HG03460 (cell line): ENCODE measurements around the gene TTBK1.

ENCODE experiments used
- ATAC-seq: cut with Tn5 transposase; IDR thresholded peaks from one replicate; pipeline ENCODE4 v1.9.1; 2021; ENCODE audit not compliant: unreplicated experiment

The TTBK1 gene

DNA sequence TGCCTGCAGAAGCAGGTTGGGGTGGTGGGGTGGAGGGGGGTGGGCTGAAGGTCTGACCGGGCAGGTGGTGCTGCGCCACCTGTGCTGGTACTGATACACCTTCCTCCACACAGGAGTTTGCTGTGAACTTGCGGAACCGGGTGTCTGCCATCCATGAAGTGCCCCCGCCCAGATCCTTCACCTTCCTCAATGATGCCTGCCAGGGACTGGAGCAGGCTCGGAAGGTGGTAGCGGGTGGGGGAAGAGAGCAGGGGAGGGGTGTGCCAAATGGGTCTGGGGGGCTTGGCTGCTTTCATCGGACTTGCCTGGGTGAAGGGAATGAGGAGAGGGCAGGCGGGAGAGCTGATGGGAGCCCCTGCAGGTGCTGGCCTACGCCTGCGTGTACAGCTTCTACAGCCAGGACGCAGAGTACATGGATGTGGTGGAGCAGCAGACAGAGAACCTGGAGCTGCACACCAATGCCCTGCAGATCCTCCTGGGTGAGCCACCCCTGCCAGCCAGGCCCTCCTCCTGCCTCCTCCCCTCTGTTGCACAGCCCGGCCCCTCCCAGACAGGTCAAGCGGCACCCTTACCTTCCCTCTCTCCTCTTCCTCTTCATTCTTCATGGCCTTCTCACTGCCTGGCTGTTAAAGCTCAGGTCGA lies 20.7 kb upstream of the TTBK1 start:
- no peak for ATAC-seq

- no peak for ATAC-seq
These were observed 20.1 kb upstream of the TTBK1 start for GRCh38 chr6:43223175-43223574.

- no peak for ATAC-seq
These were observed 17.0 kb upstream of the TTBK1 start for GRCh38 chr6:43226192-43226851.

GRCh38 chr6:43228951-43229802 lies 14.1 kb upstream of the TTBK1 start, which contains the start of gene DNPH1:
DNPH1 (minus strand) TSS chr6:43229481; CDS start chr6:43229456, 25 bp downstream.
- ATAC-seq, result peak; percentile 66

DNA sequence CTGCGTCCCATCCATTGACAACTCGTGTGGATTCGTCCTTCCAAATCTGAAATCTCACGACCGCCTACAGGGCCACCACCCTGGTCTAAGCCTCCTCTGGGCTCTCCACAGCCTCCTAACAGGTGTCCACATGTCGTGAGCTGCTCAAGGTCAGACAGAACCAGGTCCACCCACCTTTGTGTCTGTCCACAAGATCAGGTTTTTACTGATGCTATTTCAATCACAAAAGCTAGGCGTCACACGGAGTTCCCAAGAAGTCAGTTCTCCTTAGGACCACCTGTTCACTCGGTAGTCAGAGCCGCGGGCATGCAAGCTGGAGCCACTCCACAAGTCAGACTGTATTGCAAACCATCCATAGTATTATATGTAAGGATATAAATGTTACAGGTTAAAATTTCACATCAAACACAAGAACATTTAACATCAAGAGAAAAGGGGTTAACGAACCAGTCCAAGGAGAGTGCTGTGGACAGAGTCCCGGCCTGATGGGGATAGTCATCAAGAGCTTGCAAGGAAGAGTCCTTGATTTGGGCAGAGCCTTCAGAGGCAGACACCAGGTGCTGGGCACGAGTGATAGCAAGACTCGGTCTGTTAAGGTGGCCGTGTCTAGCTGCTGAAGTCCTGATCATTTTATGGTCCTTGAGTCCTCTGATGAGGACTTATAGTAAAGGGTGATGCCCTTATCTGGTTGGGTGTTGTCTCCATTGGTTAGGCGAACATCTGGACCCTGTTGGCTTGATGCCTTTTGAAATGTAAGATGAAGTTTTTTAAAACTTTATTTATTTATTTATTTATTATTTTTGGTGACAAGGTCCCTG lies 13.3 kb upstream of the TTBK1 start:
- ATAC-seq, result no peak

DNA sequence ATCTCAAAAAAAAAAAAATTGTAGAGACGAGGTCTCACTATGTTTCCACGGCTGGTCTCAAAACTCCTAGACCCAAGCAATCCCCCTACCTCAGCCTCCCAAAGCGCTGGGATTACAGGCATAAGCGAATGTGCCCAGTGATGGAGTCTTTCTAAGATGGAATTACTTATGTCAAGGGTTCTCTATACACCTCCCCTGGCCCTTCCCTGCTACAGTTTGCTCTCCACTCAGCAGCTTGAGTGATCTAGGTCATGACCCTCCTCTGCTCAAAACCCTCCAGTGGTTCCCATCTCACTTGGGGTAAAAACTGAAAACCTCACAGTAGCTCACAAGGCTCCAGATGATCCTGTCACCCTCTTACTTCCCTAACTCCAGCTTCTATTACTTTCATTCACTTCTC lies 12.2 kb upstream of the TTBK1 start:
- ATAC-seq, result no peak

GRCh38 chr6:43231735-43232450 lies 11.4 kb upstream of the TTBK1 start:
- ATAC-seq, result no peak

DNA sequence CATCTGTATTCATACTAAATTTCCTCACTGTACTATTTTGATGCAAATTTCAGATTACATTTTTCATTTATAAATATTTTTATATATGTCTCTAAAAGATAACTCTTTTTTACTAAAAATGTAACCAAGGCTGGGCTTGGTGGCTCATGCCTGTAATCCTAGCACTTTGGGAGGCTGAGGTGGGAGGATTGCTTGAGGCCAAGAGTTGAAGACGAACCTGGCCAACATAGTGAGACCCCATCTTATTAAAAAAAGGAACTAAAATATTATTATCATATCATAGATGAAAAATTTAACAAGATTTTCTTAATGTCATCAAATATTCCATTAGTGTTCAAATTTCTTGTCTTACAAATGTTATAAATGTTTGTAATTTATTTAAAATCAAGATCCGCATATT lies 7.4 kb upstream of the TTBK1 start:
- ATAC-seq, result no peak

- no peak for ATAC-seq
These were observed 4.2 kb upstream of the TTBK1 start for GRCh38 chr6:43239054-43239453.

GRCh38 chr6:43240950-43241349 lies 2.3 kb upstream of the TTBK1 start:
- no peak for ATAC-seq

- ATAC-seq, result no peak
These were observed 1.8 kb upstream of the TTBK1 start for GRCh38 chr6:43241446-43241845.

GRCh38 chr6:43243664-43244321 lies 512 bp downstream of the TTBK1 start:
- ATAC-seq, result no peak

GRCh38 chr6:43246301-43247113 lies 3.2 kb downstream of the TTBK1 start:
- ATAC-seq, result peak; percentile 30

- ATAC-seq, result peak; percentile 88
These were observed 4.1 kb downstream of the TTBK1 start for GRCh38 chr6:43247114-43247999.

DNA sequence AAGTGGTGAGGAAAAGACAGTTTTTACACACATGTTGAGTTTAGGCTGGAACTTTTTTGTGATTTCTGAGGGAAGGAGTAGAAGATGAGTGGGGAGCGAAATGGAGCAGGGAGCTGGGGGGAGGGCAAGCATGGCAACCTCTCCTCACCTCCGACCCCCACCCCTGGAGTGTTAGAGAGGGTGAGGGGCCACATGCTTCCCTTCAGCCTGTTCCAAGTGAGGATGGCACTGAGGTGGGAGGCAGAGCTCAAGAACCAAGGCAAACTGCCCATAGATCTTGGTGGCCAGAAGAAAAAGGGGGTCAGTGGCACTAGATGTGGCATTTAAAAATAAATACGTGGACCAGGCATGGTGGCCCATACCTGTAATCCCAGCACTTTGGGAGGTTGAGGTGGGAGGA lies 4.8 kb downstream of the TTBK1 start:
- ATAC-seq, result no peak

GRCh38 chr6:43248791-43249190 lies 5.5 kb downstream of the TTBK1 start:
- ATAC-seq, result no peak

GRCh38 chr6:43250992-43251373 lies 7.7 kb downstream of the TTBK1 start:
- ATAC-seq, result no peak

DNA sequence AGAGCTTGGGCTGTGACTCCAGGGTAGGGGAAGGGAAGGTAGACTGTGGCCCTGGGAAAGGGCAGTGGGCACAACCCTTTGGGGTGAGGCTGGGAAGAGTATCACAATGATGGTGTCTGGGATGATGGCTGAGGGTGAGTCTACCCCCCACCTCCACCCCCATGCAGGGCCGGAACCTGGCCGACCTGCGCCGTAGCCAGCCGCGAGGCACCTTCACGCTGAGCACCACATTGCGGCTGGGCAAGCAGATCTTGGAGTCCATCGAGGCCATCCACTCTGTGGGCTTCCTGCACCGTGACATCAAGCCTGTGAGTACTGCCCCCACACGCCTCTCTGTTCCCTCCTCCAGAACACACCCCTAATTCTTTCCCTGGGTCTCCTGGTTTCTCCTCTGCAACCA lies 10.1 kb downstream of the TTBK1 start:
- no peak for ATAC-seq
